ENCODE measurements around the gene MAD2L1.
A peak's percentile ranks its signal among the peaks of the same experiment; 100 is the strongest.

DNA sequence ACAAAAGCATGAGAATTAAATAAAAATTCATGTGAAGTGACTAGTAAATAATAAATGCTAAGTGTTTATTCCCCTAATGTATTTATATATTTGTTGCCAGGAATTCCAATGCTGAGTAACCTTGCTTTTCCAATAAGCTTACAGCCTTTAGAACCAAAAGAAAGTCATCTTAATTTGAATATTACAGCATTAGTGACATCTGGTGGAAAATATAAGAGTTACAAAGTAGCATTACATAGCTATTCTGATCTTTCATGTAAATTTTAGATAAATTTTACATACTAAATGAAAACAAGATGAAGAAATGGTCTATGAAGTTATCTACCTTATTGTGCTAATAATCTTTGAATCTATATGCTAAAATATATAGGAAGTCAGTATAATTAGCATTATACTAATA lies 10.4 kb downstream of the MAD2L1 start:
- TF ChIP-seq, protein P1, sequence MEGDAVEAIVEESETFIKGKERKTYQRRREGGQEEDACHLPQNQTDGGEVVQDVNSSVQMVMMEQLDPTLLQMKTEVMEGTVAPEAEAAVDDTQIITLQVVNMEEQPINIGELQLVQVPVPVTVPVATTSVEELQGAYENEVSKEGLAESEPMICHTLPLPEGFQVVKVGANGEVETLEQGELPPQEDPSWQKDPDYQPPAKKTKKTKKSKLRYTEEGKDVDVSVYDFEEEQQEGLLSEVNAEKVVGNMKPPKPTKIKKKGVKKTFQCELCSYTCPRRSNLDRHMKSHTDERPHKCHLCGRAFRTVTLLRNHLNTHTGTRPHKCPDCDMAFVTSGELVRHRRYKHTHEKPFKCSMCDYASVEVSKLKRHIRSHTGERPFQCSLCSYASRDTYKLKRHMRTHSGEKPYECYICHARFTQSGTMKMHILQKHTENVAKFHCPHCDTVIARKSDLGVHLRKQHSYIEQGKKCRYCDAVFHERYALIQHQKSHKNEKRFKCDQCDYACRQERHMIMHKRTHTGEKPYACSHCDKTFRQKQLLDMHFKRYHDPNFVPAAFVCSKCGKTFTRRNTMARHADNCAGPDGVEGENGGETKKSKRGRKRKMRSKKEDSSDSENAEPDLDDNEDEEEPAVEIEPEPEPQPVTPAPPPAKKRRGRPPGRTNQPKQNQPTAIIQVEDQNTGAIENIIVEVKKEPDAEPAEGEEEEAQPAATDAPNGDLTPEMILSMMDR (conservative IDR thresholded peaks at IDR 0.05; ENCODE audit: low read length) = peak; percentile 54
- no peak for TF ChIP-seq EZH2phosphoT487 (IDR thresholded peaks at IDR 0.05; ENCODE audit: borderline replicate concordance)

Data from Loucy (cell line).